Measurements from ENCODE around the gene TMEM132C. TPM values are rescaled to one million over a fixed set of nuclear protein-coding genes. Genes with fewer than 3 reads are reported as not detected.

TMEM132C gene
- total RNA-seq, 1 donor from 2014 or later = 0.29 TPM

GRCh38 chr12:128402486-128403243 is 135.7 kb downstream of the TMEM132C start:
- no peak for TF ChIP-seq CTCF (IDR thresholded peaks at IDR 0.05; ENCODE audit: unreplicated experiment)
- peaks cover 6% of the 10 kb centered on the region for H3K9me3 Mint-ChIP-seq (ENCODE audit: low read depth)
- no peak overlapping the region for H3K27ac Mint-ChIP-seq
- H3K27me3 Mint-ChIP-seq = peaks cover 14% of the 10 kb centered on the region
- no peak overlapping the region for H3K4me3 Mint-ChIP-seq (ENCODE audit: low read depth)
- no peak for DNase-seq (ENCODE audit: low spot score, unreplicated experiment)
- H3K36me3 Mint-ChIP-seq (ENCODE audit: insufficient read depth) = no peaks in the 10 kb centered on the region
- H3K4me1 Mint-ChIP-seq (ENCODE audit: low read depth) = peaks cover 6% of the 10 kb centered on the region

- H3K4me1 Mint-ChIP-seq (ENCODE audit: low read depth) = no peaks in the 10 kb centered on the region
- DNase-seq (ENCODE audit: low spot score, unreplicated experiment) = no peak
- H3K27me3 Mint-ChIP-seq = peaks cover 17% of the 10 kb centered on the region
- no peak overlapping the region for H3K4me3 Mint-ChIP-seq (ENCODE audit: low read depth)
- no peak for TF ChIP-seq CTCF (IDR thresholded peaks at IDR 0.05; ENCODE audit: unreplicated experiment)
- no peak overlapping the region for H3K27ac Mint-ChIP-seq
- H3K9me3 Mint-ChIP-seq (ENCODE audit: low read depth) = peaks cover 6% of the 10 kb centered on the region
- H3K36me3 Mint-ChIP-seq (ENCODE audit: insufficient read depth) = no peaks in the 10 kb centered on the region
Measured at GRCh38 chr12:128408669-128409068, 141.7 kb downstream of the TMEM132C start.

GRCh38 chr12:128415036-128415560 is 148.1 kb downstream of the TMEM132C start:
- H3K4me1 Mint-ChIP-seq (ENCODE audit: low read depth) = no peaks in the 10 kb centered on the region

GRCh38 chr12:128418944-128419343 is 152.0 kb downstream of the TMEM132C start:
- DNase-seq (ENCODE audit: low spot score, unreplicated experiment) = no peak
- Mint-ChIP-seq H3K27me3 (peaks cover 17% of the 10 kb centered on the region), H3K36me3 (ENCODE audit: insufficient read depth) (no peaks in the 10 kb centered on the region), H3K4me1 (ENCODE audit: low read depth) (no peaks in the 10 kb centered on the region), H3K4me3 (ENCODE audit: low read depth) (no peak overlapping the region), H3K9me3 (ENCODE audit: low read depth) (no peaks in the 10 kb centered on the region), H3K27ac (no peak overlapping the region)
- no peak for TF ChIP-seq CTCF (IDR thresholded peaks at IDR 0.05; ENCODE audit: unreplicated experiment)

More at GRCh38 chr12:128415036-128415560, 148.1 kb downstream of the TMEM132C start:
- no peaks in the 10 kb centered on the region for H3K36me3 Mint-ChIP-seq (ENCODE audit: insufficient read depth)
- H3K27me3 Mint-ChIP-seq = peaks cover 14% of the 10 kb centered on the region
- no peak overlapping the region for H3K4me3 Mint-ChIP-seq (ENCODE audit: low read depth)
- no peak for DNase-seq (ENCODE audit: low spot score, unreplicated experiment)
- no peak for TF ChIP-seq CTCF (IDR thresholded peaks at IDR 0.05; ENCODE audit: unreplicated experiment)
- no peaks in the 10 kb centered on the region for H3K9me3 Mint-ChIP-seq (ENCODE audit: low read depth)
- H3K27ac Mint-ChIP-seq = no peak overlapping the region

- Mint-ChIP-seq H3K9me3 (ENCODE audit: low read depth) (no peaks in the 10 kb centered on the region), H3K27ac (no peak overlapping the region), H3K27me3 (peaks cover 22% of the 10 kb centered on the region), H3K4me1 (ENCODE audit: low read depth) (no peaks in the 10 kb centered on the region), H3K4me3 (ENCODE audit: low read depth) (no peak overlapping the region), H3K36me3 (ENCODE audit: insufficient read depth) (no peaks in the 10 kb centered on the region)
- no peak for TF ChIP-seq CTCF (IDR thresholded peaks at IDR 0.05; ENCODE audit: unreplicated experiment)
- no peak for DNase-seq (ENCODE audit: low spot score, unreplicated experiment)
Measured at GRCh38 chr12:128420163-128420562, 153.2 kb downstream of the TMEM132C start.

Data from progenitor cell of endocrine pancreas (in vitro differentiated cells).